ENCODE results near the gene TMEM171.

The TMEM171 gene

GRCh38 chr5:73152411-73153388 lies 32.3 kb downstream of the TMEM171 start:
- DNase-seq, result no peak

- no peak for DNase-seq
Observed at GRCh38 chr5:73153513-73153912, 33.1 kb downstream of the TMEM171 start.

DNA sequence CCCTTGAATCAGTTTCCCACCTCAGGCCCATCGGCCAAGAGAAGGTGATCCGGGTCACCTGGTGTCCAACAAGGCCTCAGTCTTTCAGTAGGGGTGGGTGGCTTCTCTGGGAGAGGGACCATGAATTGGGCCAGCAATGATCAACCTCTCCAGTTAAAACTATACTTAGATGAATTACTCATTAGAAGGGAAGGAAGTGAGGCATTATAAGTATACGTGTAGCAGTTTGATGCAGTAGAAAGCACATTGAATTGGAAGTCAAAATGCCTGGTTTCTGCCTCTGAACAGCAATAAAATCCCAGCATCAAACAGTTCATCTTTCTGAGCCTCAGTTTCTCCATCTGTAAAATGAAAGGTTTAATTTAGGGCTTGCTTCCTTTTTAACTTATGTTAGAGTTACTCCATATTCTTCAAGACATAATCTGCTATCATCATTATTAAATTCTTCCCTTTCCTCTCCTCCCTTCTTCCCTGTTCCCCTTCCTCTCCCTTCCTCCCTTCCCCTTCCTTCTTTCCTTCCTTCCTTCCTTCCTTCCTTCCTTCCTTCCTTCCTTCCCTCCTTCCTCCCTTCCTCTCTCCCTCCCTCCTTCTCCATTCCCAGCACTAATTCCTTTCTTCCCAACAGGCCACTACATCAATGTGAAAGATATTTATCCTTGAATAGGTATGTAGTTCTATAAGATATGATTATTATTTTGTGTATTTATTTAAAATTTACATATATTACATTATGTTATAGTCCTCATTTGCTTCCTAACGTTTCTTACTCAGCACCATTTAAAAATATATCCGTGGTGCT lies 34.0 kb downstream of the TMEM171 start:
- no peak for DNase-seq

GRCh38 chr5:73155271-73156222 lies 35.2 kb downstream of the TMEM171 start:
- peak; percentile 20 for DNase-seq

- DNase-seq, result no peak
Observed at GRCh38 chr5:73157414-73158303, 37.3 kb downstream of the TMEM171 start.

DNA sequence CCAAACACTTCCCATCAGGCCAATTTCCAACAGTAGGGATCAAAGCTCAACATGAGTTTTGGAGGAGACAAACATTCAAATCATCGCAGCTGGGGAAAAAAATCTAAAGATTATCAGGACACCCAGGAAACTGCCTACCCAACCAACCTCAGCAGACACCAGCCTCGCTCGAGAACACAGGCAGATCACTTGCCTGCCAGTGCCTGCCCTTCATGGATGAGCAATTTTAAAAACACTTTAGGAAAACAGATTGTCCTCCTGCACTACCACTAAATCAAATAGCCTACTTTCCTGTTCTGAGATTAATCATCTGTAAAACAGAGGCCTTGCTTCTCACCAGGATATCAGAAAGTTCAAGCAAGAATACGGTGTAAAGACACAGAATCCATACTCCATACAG lies 37.9 kb downstream of the TMEM171 start:
- no peak for DNase-seq

GRCh38 chr5:73160239-73160671 lies 39.9 kb downstream of the TMEM171 start:
- no peak for DNase-seq

- DNase-seq, result no peak
Observed at GRCh38 chr5:73170522-73170921, 50.1 kb downstream of the TMEM171 start.

GRCh38 chr5:73171495-73171894 lies 51.1 kb downstream of the TMEM171 start:
- DNase-seq, result no peak

DNA sequence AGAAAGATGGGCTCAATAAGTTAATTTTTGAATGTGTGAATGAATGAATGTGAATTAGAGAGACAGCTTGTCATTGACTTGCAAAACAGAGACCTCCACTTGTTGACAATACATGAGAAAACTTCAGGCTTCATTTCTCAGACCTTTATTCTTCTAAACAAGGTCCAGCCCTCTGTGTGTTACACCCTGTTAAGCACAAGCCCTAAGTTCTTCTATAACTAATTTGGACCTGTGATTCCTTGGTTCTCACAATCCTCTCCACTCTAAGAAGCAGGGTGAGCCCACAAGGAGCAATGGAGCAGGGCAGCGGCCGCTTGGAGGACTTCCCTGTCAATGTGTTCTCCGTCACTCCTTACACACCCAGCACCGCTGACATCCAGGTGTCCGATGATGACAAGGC lies 52.6 kb downstream of the TMEM171 start, which contains the start of gene TMEM174:
Gene TMEM174, plus strand, starts transcription at position 243 of the 400 bp plus-strand sequence. Its CDS starts 51 bp downstream, at position 294.
- DNase-seq, result no peak

GRCh38 chr5:73174100-73174815 lies 53.9 kb downstream of the TMEM171 start:
- DNase-seq, result no peak

DNA sequence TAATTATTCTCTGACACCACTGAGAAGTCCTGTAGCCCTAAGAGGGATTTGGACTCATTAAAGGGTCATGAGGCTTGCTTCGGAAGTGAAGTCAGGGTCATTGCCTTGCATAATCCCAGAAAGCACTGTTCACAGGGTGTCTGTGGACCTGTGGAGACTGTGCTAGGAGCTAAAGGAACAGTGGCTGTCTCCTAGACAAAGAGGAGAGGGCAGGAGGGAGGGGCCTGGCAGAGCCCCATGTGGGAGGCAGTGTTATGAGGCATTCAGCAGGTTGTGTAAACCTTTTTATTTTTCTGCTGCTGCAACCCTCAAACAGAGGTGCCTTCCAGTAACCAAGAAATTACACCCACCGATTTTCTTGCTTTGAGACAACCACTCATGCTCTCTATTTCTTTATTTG lies 55.9 kb downstream of the TMEM171 start:
- DNase-seq, result no peak

- DNase-seq, result no peak
Observed at GRCh38 chr5:73178265-73178664, 57.9 kb downstream of the TMEM171 start.

DNA sequence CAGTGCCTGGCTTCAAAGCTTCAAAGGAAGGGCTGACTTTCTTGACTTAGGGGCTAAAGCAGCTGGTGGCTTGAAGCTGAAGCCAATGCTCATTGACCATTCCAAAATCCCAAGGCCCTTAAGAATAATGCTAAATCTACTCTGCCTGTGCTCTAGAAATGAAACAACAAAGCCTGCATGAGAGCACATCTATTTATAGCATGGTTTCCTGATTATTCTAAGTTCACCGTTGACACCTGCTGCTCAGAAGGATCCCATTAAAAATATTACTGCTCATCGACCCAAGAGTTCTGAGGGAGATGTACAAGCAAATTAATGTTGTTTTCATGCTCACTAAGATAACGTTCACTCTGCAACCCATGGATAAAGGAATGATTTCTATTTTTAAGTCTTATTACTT lies 59.4 kb downstream of the TMEM171 start:
- DNase-seq, result no peak

- DNase-seq, result peak; percentile 54
Observed at GRCh38 chr5:73180566-73180965, 60.2 kb downstream of the TMEM171 start.

Data from fibroblast of skin of right quadriceps (primary cell).